Measurements from ENCODE around the gene IMMP2L.
A peak's percentile ranks its signal among the peaks of the same experiment; 100 is the strongest.
"Not testable (repeated sequence)": the region's sequence is repeated elsewhere in the genome, so short reads cannot be mapped to it uniquely, and the experiment has no call there.

IMMP2L gene

GRCh38 chr7:110681941-110682340, 880.4 kb downstream of the IMMP2L start:
- DNase-seq, result no peak

GRCh38 chr7:110677405-110677804, 884.9 kb downstream of the IMMP2L start:
- no peak for DNase-seq

DNA sequence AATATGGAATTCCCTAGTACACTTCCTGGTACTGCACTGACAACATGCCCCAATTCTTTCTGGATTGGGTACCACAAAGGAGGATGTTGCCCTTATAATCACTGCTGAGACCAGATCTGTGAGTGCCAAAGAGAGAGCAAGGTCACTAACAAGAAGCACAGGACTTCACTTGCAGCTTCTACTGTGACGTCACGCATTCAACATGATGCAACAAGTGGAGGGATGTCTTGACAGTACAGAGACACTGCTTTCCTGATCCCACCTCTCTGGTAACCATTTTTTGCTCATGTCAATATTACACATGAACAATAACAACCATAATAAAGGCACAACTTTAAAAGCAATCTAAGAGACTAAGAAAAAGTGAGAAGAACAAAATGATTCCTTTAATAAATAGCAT, 885.5 kb downstream of the IMMP2L start:
- no peak for DNase-seq

GRCh38 chr7:110675383-110676103, 886.7 kb downstream of the IMMP2L start:
- DNase-seq, result no peak

GRCh38 chr7:110673148-110673547, 889.1 kb downstream of the IMMP2L start:
- DNase-seq, result no peak

- DNase-seq, result no peak
Measured at GRCh38 chr7:110669410-110669809, 892.9 kb downstream of the IMMP2L start.

GRCh38 chr7:110664803-110665202, 897.5 kb downstream of the IMMP2L start:
- DNase-seq, result peak; percentile 3

DNA sequence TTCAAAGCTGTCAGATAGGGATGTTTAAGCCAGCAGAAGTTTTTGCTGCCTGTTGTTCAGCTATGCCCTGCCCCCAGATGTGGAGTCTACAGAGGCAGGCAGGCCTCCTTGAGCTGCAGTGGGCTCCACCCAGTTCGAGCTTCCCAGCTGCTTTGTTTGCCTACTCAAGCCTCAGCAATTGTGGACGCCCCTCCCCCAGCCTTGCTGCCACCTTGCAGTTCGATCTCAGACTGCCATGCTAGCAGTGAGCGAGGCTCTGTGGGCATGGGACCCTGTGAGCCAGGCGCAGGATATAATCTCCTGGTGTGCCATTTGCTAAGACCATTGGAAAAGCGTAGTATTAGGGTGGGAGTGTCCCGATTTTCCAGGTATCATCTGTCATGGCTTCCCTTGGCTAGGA, 901.7 kb downstream of the IMMP2L start:
- not testable (repeated sequence) for DNase-seq

- DNase-seq, result no peak
Measured at GRCh38 chr7:110650328-110650727, 912.0 kb downstream of the IMMP2L start.

DNA sequence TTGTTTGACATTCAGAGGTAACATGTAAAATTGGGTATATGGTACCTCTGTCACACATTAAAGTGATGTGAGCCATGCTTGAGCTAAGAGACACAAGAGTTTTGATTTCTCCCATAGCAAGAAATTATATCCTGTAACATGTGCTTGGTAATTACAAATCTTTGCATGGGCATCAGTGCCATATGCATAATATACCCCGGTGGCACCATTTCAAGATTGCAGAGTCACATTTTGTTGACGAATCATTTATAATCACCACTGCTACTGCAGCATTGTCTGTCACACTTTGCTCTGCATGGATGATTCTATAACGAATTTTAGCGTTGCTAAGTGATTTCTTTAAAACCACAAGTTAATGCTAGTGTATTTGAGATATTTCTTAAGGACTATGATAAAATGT, 915.0 kb downstream of the IMMP2L start:
- no peak for DNase-seq

- no peak for DNase-seq
Measured at GRCh38 chr7:110646804-110647203, 915.5 kb downstream of the IMMP2L start.

- no peak for DNase-seq
Measured at GRCh38 chr7:110645616-110646015, 916.7 kb downstream of the IMMP2L start.

- no peak for DNase-seq
Measured at GRCh38 chr7:110645060-110645459, 917.2 kb downstream of the IMMP2L start.

DNA sequence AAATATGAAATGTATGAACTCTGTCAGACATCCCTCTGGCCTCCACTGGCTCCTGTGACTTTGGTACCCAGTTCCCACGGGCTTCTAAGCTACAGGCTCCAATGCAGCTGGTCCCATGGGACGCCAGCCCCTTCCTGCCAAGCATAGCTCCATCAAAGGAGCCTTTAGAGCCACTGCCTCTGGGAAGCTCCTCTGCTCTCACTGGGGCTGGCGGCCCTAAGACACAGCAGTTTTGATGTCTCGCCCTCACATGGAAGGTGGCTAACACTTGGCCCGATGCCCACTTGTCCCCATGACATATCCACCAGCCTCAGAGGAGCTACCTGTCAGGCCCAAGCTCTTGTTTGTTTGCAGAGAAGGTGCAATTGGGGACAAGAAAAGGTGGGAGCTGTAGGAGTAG, 925.0 kb downstream of the IMMP2L start:
- DNase-seq, result no peak

- no peak for DNase-seq
Measured at GRCh38 chr7:110633313-110633712, 929.0 kb downstream of the IMMP2L start.

GRCh38 chr7:110626414-110626813, 935.9 kb downstream of the IMMP2L start:
- no peak for DNase-seq

- no peak for DNase-seq
Measured at GRCh38 chr7:110625294-110625693, 937.0 kb downstream of the IMMP2L start.

GRCh38 chr7:110623436-110623835, 938.9 kb downstream of the IMMP2L start:
- DNase-seq, result no peak

DNA sequence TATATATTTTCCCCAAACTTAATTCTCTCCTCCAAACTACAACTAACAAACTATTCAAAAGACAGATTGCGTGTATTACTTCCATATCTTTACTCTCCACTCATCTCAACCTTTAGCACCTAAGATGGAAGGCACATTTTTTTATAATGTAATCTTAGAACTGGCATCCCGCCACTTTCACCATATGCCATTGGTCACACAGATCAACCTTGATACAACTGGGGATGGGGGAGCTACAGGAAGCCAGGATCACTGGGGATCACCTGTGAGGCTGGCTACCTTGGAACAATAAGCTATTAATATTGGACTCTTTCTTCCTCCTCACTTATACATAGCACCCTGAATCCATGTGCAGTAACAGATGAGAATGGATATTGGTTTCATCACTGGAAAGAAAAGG, 941.0 kb downstream of the IMMP2L start:
- no peak for DNase-seq

DNA sequence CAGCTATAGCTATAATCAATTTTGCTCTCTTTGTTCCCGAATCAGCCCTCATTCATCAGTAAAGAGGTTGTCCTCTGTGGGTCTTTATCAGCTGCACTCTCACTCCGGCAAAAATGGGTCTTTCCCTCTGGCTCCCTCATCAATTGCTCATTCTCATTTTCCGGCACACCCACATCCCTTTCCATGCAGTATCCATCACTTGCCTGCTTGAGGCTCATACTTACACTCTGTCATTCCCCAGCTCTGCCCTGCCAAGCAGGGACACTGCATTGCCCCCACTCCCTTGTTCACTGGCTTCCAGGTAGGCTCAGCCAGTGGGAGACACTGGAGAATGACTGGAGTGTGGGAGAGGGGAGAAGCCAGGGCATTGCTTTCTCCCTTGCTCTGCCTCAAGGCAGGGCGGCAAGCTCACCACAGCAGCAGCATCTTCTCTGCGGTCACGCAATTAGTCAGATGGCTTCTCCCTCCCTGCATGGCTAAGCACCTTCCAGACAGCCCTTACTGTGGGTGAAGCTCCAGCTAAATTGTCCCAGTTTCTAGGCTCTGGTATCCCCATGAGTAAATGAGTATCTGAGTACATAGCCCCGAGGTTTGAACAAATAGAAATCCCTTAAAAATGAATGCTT, 942.1 kb downstream of the IMMP2L start:
- DNase-seq, result no peak

All from fibroblast of skin of scalp (primary cell).